ENCODE results near the gene RBBP8NL.

RBBP8NL gene

DNA sequence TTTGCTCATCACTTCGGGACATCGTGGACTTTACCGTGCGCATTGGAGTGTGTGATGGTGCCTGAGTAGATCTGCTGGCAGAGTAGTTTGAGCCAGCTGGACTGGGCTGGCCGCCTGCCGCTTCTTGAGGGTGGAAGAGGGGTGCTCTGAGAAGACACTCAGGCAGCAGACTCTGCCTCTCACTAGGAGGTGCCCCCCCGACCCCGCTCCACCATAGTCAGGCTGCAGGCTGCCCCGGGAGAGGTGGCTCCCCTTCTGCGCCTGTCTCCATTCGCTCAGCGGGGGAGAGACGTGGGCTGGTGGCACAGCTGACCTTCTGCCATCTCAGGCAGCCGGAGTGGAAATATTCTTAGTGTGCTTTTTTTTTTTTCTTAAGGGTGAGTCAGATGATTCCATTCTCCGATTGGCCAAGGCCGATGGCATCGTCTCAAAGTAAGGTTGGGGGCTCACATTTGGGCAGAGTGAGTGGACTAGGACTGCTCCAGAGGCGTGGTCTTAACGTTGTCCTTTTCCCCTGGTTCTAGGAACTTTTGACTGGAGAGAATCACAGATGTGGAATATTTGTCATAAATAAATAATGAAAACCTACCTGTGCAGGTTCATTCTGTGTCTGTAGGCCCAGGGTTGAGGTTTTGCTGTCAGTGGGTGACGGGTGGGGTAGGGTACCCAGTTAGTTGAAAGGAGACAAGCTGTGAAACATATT is 39.3 kb downstream of the RBBP8NL start:
- H3K4me3 ChIP-seq (ENCODE audit: low read length) = peak overlapping the region; percentile 100
- peak overlapping the region; percentile 98 for H3K4me2 ChIP-seq (ENCODE audit: low read depth, low read length)
- H3K27ac ChIP-seq (ENCODE audit: low read length) = peak overlapping the region; percentile 86; the same call in 1 of the 2 replicates
- H3K9me3 ChIP-seq (replicated peaks; ENCODE audit: insufficient read depth, low read length) = no peaks in the 10 kb centered on the region
- TF ChIP-seq, protein P1, sequence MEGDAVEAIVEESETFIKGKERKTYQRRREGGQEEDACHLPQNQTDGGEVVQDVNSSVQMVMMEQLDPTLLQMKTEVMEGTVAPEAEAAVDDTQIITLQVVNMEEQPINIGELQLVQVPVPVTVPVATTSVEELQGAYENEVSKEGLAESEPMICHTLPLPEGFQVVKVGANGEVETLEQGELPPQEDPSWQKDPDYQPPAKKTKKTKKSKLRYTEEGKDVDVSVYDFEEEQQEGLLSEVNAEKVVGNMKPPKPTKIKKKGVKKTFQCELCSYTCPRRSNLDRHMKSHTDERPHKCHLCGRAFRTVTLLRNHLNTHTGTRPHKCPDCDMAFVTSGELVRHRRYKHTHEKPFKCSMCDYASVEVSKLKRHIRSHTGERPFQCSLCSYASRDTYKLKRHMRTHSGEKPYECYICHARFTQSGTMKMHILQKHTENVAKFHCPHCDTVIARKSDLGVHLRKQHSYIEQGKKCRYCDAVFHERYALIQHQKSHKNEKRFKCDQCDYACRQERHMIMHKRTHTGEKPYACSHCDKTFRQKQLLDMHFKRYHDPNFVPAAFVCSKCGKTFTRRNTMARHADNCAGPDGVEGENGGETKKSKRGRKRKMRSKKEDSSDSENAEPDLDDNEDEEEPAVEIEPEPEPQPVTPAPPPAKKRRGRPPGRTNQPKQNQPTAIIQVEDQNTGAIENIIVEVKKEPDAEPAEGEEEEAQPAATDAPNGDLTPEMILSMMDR (IDR thresholded peaks at IDR 0.05; ENCODE audit: low read length) = no peak
- no peak for TF ChIP-seq EZH2phosphoT487 (IDR thresholded peaks at IDR 0.05; ENCODE audit: low read length)
- no peak for TF ChIP-seq EZH2 (optimal IDR thresholded peaks at IDR 0.05; ENCODE audit: low read depth, low read length)
- peaks cover 57% of the 10 kb centered on the region for H3K79me2 ChIP-seq (ENCODE audit: low read length)
- no peaks in the 10 kb centered on the region for H3K9me2 ChIP-seq (replicated peaks; ENCODE audit: insufficient read depth, low read length)
- no peak overlapping the region for H2AFZ ChIP-seq (ENCODE audit: low read length)
- H3K36me3 ChIP-seq (replicated peaks; ENCODE audit: insufficient read depth, low read length) = peaks cover 17% of the 10 kb centered on the region
- peaks cover 34% of the 10 kb centered on the region for H3F3A ChIP-seq (ENCODE audit: insufficient read depth, low read length)
- H3K27me3 ChIP-seq (replicated peaks; ENCODE audit: insufficient read depth, low read length) = no peaks in the 10 kb centered on the region
- peak overlapping the region; percentile 99 for H3K9ac ChIP-seq (ENCODE audit: low read length)
- no peak for DNase-seq
- H3K4me1 ChIP-seq (ENCODE audit: low read length) = peaks cover 12% of the 10 kb centered on the region
- no peaks in the 10 kb centered on the region for H4K20me1 ChIP-seq (ENCODE audit: insufficient read depth, low read length)

DNA sequence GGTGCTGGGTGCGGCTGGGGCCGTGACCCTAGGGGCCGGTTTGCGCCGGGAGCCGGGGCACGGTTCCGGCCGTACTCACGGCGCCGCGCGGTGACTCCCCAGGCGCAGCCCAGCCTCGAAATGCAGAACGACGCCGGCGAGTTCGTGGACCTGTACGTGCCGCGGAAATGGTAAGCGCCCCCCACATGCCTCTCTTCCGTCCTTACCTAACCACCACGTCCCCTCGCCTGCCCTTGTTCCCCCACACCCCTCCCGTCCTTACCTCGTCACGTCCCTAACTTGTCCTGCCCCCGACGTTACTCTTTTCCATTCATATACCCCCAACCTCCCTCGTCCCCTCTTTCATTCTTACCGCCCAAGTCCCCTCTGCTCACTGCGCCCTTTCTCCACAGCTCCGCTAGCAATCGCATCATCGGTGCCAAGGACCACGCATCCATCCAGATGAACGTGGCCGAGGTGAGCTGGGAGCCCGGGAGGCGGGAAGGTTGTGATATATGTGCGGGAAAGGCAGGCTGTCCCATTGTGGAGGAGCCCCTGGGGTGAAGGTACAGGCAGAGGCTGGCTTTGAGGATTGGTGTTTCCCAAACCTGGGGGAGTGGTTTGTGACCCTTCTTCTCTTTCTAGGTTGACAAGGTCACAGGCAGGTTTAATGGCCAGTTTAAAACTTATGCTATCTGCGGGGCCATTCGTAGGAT is 40.0 kb downstream of the RBBP8NL start:
- H3K9ac ChIP-seq (ENCODE audit: low read length) = peak overlapping the region; percentile 99
- H3K36me3 ChIP-seq (replicated peaks; ENCODE audit: insufficient read depth, low read length) = peaks cover 17% of the 10 kb centered on the region
- peak; percentile 19 for DNase-seq
- no peaks in the 10 kb centered on the region for H3K27me3 ChIP-seq (replicated peaks; ENCODE audit: insufficient read depth, low read length)
- peaks cover 34% of the 10 kb centered on the region for H3F3A ChIP-seq (ENCODE audit: insufficient read depth, low read length)
- peak overlapping the region; percentile 100 for H3K4me3 ChIP-seq (ENCODE audit: low read length)
- H4K20me1 ChIP-seq (ENCODE audit: insufficient read depth, low read length) = no peaks in the 10 kb centered on the region
- peaks cover 15% of the 10 kb centered on the region for H3K4me1 ChIP-seq (ENCODE audit: low read length)
- no peaks in the 10 kb centered on the region for H3K9me2 ChIP-seq (replicated peaks; ENCODE audit: insufficient read depth, low read length)
- peaks cover 57% of the 10 kb centered on the region for H3K79me2 ChIP-seq (ENCODE audit: low read length)
- peak overlapping the region; percentile 98 for H3K4me2 ChIP-seq (ENCODE audit: low read depth, low read length)
- no peaks in the 10 kb centered on the region for H3K9me3 ChIP-seq (replicated peaks; ENCODE audit: insufficient read depth, low read length)
- peak overlapping the region; percentile 86; the same call in 1 of the 2 replicates for H3K27ac ChIP-seq (ENCODE audit: low read length)
- TF ChIP-seq, protein P1 (IDR thresholded peaks at IDR 0.05; ENCODE audit: low read length) = no peak
- TF ChIP-seq EZH2 (optimal IDR thresholded peaks at IDR 0.05; ENCODE audit: low read depth, low read length) (no peak), EZH2phosphoT487 (IDR thresholded peaks at IDR 0.05; ENCODE audit: low read length) (no peak)
- no peak overlapping the region for H2AFZ ChIP-seq (ENCODE audit: low read length)

DNA sequence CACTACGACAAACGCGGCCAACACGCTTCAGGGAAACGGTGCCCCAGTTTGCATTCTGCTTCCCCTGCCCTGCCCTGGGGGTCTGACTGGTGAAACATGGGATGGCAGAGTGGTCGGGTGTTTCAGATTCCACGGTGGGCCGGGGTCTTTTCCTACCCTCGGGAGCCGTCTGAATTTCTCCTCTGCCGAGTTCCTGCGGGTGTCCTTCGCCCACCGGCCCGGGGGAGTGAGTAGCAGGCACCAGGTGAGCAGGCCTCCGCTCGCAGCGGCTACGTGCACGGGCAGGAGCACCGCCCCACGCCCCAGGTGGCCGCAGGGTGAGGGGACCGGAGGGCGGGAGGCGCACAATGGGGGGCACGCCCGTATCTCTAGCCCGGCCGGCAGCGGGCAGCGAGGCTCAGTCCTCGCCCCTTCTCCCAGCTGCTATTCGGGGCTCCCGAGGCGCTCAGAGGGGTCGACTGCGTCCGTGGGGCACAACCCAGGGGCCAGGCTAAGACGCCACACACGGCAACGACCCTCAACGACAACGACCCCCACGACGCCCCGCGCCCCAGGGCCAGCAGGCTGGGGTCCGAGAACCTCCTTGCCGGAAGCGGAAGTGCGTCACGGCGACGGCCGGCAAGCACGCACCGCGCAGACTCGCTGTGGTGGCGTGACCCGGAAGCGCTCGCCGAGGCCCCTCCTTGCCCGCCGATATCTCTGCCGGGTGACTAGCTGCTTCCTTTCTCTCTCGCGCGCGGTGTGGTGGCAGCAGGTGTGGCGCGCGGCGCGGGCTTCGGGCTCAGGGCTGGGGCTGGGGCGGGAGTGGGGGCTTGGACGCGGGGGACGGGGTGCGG is 40.7 kb downstream of the RBBP8NL start, which contains the start of gene RPS21:
Gene RPS21 (plus strand): TSS at position 721 of the 836 bp plus-strand sequence. CDS start 236 bp downstream, outside the sequence.
- Histone ChIP-seq H3K9me3 (replicated peaks; ENCODE audit: insufficient read depth, low read length) (no peaks in the 10 kb centered on the region), H3F3A (ENCODE audit: insufficient read depth, low read length) (peaks cover 34% of the 10 kb centered on the region), H3K36me3 (replicated peaks; ENCODE audit: insufficient read depth, low read length) (peaks cover 17% of the 10 kb centered on the region), H3K4me1 (ENCODE audit: low read length) (peaks cover 16% of the 10 kb centered on the region), H3K9ac (ENCODE audit: low read length) (peak within 1 kb of the TSS; percentile 99), H3K27ac (ENCODE audit: low read length) (peak within 1 kb of the TSS; percentile 86), H3K79me2 (ENCODE audit: low read length) (peaks cover 57% of the 10 kb centered on the region), H3K27me3 (replicated peaks; ENCODE audit: insufficient read depth, low read length) (no peaks in the 10 kb centered on the region), H3K9me2 (replicated peaks; ENCODE audit: insufficient read depth, low read length) (no peaks in the 10 kb centered on the region), H4K20me1 (ENCODE audit: insufficient read depth, low read length) (no peaks in the 10 kb centered on the region), H3K4me3 (ENCODE audit: low read length) (peak within 1 kb of the TSS; percentile 100), H3K4me2 (ENCODE audit: low read depth, low read length) (peak within 1 kb of the TSS; percentile 98), H2AFZ (ENCODE audit: low read length) (peak within 1 kb of the TSS; percentile 54; the same call in 1 of the 2 replicates)
- TF ChIP-seq, protein P1 (IDR thresholded peaks at IDR 0.05; ENCODE audit: low read length) = no peak
- TF ChIP-seq EZH2phosphoT487 (IDR thresholded peaks at IDR 0.05; ENCODE audit: low read length) = no peak
- TF ChIP-seq EZH2 (optimal IDR thresholded peaks at IDR 0.05; ENCODE audit: low read depth, low read length) = no peak
- peak; percentile 95 for DNase-seq
